Right lobe of liver (tissue), 6 donors: ENCODE data around the gene DSCAML1. TPM values are rescaled to one million over a fixed set of nuclear protein-coding genes. Genes with fewer than 3 reads are reported as not detected.

Experiments
- ATAC-seq, 4 donors: fragments of 200-7000 bp; cut with Tn5 transposase; one replicate each; pipeline ENCODE4 v1.9.1; 2020; ENCODE audit warnings: mild to moderate bottlenecking in 4 of 4, moderate library complexity in 4 of 4
- DNase-seq, 3 donors: peaks; one replicate each; pipeline ENCODE4 v3.0.0-alpha.2; 2020
- H3K27ac ChIP-seq, 3 donors: fragments of 200-600 bp; one replicate each; pipeline ENCODE4 v1.8.0; 2022
- H3K27me3 ChIP-seq, 2 donors: fragments of 200-600 bp; one replicate each; pipeline ENCODE4 v1.8.0; 2022
- H3K36me3 ChIP-seq, 4 donors: fragments of 200-600 bp; sonication (generic) in 1 of 4; one replicate each; pipeline versions ENCODE4 v1.5.1 to v1.8.0; 2017 to 2022; ENCODE audit warnings: control low read depth in 1 of 4
- H3K4me1 ChIP-seq, 4 donors: fragments of 200-600 bp; sonication (generic) in 1 of 4; one replicate each; pipeline versions ENCODE4 v1.5.1 to v1.8.0; 2017 to 2022; ENCODE audit warnings: control low read depth in 1 of 4
- H3K4me3 ChIP-seq, 3 donors: fragments of 200-600 bp; one replicate each; pipeline ENCODE4 v1.8.0; 2022
- H3K9me3 ChIP-seq, 4 donors: fragments of 200-600 bp; sonication (generic) in 1 of 4; one replicate each; pipeline versions ENCODE4 v1.5.1 to v1.8.0; 2017 to 2022; ENCODE audit warnings: control low read depth in 1 of 4
- POLR2A ChIP-seq: fragments of 450-650 bp; IDR thresholded peaks from one replicate; pipeline ENCODE4 v1.6.1; 2017; ENCODE audit warnings: antibody characterized with exemption, mild to moderate bottlenecking
- WGBS: methylation state at CpG from one replicate; pipeline ENCODE4 v1.1.6; 2018; ENCODE audit warnings: low coverage, low lambda C conversion rate; ENCODE audit not compliant: insufficient coverage; ENCODE audit errors: missing lambda C conversion rate; 5-methylcytosine and 5-hydroxymethylcytosine counted together
- intact Hi-C, 2 donors: fragments of 100-400 bp; cut with DNase I; formaldehyde crosslinking; loops; one replicate each; pipeline versions ENCODE4 v1.11.2 to v1.14.1; 2022
- total RNA-seq, 6 experiments: library from RNA; depleted of rRNA in 2 of 6; stranded (reverse); fragments of >200 nt in 2 of 6; fragmentation: NEBNext Ultra II Directional in 3 of 6; extraction: Animal tissue kit (Norgen Biotek cat#: 25700) in 3 of 6; gene quantifications; one replicate each; pipeline versions ENCODE4 v1.1.0 to v1.2.4, GENCODE V29; 2016 to 2023
- TF ChIP-seq, protein P1 (sequence below), 4 donors: fragments of 200-600 bp in 3 of 4; fragments of 450-650 bp in 1 of 4; IDR thresholded peaks; one replicate each; pipeline versions ENCODE4 v1.5.1 to v1.8.0; 2016 to 2022; ENCODE audit warnings: antibody characterized with exemption in 4 of 4, mild to moderate bottlenecking in 2 of 4
- donor health status: DM: no; HTN: yes; CAD: no.
- donor health status: DM: no; HTN: no; CAD: no.
- donor health status: DM: no; HTN: no; CAD: no.
- donor health status: DM: no; HTN: yes; CAD: no.
- donor health status: DM: no; HTN: yes; CAD: no.

The DSCAML1 gene
- total RNA-seq, 6 experiments from 2014 or later: 0.06 to 0.92 (median 0.22) TPM; not detected in 1

DNA sequence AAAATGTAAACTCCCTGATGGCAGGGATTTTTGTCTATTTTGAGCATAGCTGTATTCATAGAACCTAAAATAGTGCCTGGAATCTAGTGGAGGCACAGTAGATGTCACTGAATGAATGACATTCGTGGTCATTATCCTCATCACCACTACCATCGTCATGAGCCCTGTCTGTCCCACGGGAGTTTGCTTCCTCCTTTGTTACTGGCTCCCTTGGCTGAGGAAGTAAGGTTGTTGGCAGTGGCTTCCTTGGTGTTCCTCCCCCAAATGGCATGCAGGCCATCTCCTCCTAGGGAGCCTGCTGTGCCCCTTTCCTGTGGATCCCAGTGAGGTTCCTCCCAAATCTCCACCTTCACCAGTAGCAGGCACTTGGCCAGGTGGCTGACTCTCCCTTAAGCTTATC, 286.4 kb downstream of the DSCAML1 start:
- DNase-seq (no peak), ATAC-seq (no peak)
- Histone ChIP-seq H3K4me1 (no peaks in the 10 kb centered on the region), H3K4me3 (no peak overlapping the region), H3K36me3 (no peaks in the 10 kb centered on the region), H3K9me3 (no peaks in the 10 kb centered on the region), H3K27me3 (no peaks in the 10 kb centered on the region), H3K27ac (no peak overlapping the region)
- 62% methylated on average over 3 of the region's 3 CpGs for WGBS
- intact Hi-C loops: no loop called here
- no peak for TF ChIP-seq POLR2A
- TF ChIP-seq, protein P1, sequence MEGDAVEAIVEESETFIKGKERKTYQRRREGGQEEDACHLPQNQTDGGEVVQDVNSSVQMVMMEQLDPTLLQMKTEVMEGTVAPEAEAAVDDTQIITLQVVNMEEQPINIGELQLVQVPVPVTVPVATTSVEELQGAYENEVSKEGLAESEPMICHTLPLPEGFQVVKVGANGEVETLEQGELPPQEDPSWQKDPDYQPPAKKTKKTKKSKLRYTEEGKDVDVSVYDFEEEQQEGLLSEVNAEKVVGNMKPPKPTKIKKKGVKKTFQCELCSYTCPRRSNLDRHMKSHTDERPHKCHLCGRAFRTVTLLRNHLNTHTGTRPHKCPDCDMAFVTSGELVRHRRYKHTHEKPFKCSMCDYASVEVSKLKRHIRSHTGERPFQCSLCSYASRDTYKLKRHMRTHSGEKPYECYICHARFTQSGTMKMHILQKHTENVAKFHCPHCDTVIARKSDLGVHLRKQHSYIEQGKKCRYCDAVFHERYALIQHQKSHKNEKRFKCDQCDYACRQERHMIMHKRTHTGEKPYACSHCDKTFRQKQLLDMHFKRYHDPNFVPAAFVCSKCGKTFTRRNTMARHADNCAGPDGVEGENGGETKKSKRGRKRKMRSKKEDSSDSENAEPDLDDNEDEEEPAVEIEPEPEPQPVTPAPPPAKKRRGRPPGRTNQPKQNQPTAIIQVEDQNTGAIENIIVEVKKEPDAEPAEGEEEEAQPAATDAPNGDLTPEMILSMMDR (IDR thresholded peaks at IDR 0.05): no peak

DNA sequence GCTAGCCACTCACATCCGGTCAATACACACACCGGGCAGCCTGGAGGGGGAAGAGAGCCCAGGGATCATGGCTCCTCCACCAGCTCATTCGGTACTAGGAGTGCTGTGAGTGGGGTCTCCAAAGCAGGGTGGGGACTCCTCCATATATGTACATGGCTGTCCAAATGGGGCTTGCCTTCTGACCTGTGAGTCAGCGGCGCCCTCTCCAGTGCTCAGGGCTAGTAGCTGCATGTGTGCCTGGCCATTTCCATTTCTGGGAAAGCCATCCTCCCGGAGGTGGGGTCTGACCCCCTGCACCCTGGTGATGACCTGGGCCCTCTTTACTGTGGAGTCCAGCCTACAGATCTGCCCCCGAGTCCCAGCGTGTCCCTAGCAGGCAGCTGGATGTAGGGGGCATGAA, 287.5 kb downstream of the DSCAML1 start:
- intact Hi-C loops: no loop called here
- 60% methylated on average over 1 of the region's 8 CpGs for WGBS
- H3K4me1 ChIP-seq: no peaks in the 10 kb centered on the region
- H3K27me3 ChIP-seq: no peaks in the 10 kb centered on the region
- TF ChIP-seq POLR2A: no peak
- TF ChIP-seq, protein P1 (IDR thresholded peaks at IDR 0.05): no peak
- no peak overlapping the region for H3K27ac ChIP-seq
- no peak for ATAC-seq
- H3K4me3 ChIP-seq: no peak overlapping the region
- no peaks in the 10 kb centered on the region for H3K9me3 ChIP-seq
- H3K36me3 ChIP-seq: no peaks in the 10 kb centered on the region
- no peak for DNase-seq

DNA sequence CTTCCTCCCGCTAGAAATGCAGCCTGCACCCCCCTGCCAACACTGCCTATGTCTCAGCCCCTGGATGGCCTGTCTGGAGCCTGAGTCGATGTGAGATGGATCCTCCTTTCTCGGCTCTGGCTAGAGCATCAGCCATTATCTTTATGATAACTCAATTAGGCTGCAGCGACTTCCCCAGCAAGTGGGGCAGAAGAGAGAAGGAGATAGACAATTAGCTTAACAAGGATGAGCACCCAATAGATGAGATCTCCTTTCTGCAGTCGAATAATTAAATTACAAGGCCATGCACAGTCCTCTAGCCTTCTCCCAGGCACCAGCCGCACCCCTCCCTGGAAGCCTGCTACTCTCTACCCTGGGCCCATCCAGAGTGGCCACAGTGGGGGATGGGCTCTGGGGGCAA, 290.0 kb downstream of the DSCAML1 start:
- Histone ChIP-seq H3K27ac (no peak overlapping the region), H3K4me3 (no peak overlapping the region), H3K9me3 (no peaks in the 10 kb centered on the region), H3K4me1 (no peaks in the 10 kb centered on the region), H3K36me3 (no peaks in the 10 kb centered on the region), H3K27me3 (no peaks in the 10 kb centered on the region)
- intact Hi-C loops: no loop called here
- 64% methylated on average over 3 of the region's 6 CpGs for WGBS
- DNase-seq (no peak), ATAC-seq (no peak)
- no peak for TF ChIP-seq POLR2A
- TF ChIP-seq, protein P1 (IDR thresholded peaks at IDR 0.05): no peak

DNA sequence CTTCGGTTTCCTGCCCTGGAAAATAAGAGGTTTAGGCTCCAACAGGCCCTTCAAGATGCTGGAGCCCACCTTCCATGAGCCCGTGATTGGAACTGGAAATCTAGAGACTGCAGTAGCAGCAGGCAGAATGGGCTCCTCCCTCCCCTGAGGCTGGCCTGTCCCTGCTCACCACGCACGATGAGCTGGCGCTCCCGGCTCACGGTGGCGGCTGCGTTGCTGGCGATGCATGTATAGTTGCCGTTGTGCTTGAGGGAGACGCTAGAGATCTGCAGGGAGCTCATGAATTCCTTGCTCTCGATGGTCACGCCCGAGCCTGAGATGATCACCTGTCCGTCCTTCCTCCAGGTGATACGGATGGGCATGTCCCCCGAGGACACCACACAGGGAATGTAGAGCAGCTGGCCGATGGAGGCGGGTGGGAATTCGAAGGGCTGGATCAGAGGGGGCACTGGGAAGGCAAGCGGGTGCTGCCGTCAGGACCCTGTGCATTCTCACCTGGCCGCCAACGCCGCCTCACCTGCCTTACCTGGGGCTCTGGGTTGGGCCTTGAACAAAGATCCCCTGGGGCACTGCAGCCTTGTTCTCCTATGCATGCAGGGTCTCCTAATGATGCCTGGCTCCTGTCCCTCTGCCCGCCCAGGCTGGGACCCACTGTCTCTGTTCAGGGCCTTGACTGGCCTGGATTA, 291.6 kb downstream of the DSCAML1 start:
- Histone ChIP-seq H3K36me3 (no peaks in the 10 kb centered on the region), H3K27me3 (no peaks in the 10 kb centered on the region), H3K9me3 (no peaks in the 10 kb centered on the region), H3K4me1 (no peaks in the 10 kb centered on the region), H3K4me3 (no peak overlapping the region), H3K27ac (no peak overlapping the region)
- DNase-seq: no peak
- WGBS: 50% methylated on average over 1 of the region's 27 CpGs
- intact Hi-C loops: no loop called here
- TF ChIP-seq POLR2A: no peak
- TF ChIP-seq, protein P1 (IDR thresholded peaks at IDR 0.05): no peak
- ATAC-seq: no peak

DNA sequence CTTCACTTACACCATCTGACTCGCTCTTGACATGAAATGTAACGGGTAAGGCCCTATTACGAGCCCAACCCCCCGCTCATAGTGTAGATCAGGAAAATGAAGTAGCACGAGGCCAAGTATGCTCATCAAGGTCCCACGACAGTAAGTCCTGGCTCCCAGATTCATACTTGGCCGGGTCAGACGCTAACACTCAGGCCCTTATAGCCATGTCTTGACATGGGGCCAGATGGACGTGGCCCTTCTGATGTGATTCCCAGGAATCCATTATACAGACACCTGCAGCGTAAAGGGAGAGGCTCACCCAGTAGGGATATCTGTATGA, 294.3 kb downstream of the DSCAML1 start:
- intact Hi-C loops: no loop called here
- H3K9me3 ChIP-seq: no peaks in the 10 kb centered on the region
- H3K4me3 ChIP-seq: no peak overlapping the region
- WGBS: 51% methylated on average over 2 of the region's 10 CpGs
- no peak overlapping the region for H3K27ac ChIP-seq
- no peaks in the 10 kb centered on the region for H3K4me1 ChIP-seq
- no peaks in the 10 kb centered on the region for H3K36me3 ChIP-seq
- DNase-seq (no peak), ATAC-seq (no peak)
- no peaks in the 10 kb centered on the region for H3K27me3 ChIP-seq
- TF ChIP-seq, protein P1 (IDR thresholded peaks at IDR 0.05): no peak
- no peak for TF ChIP-seq POLR2A
